ENCODE data around the gene DAPK2. TPM values are rescaled to one million over a fixed set of nuclear protein-coding genes. Genes with fewer than 3 reads are reported as not detected.

DAPK2 gene
- total RNA-seq, 4 donors from 2014 or later = 28.5 to 70.8 (median 52.7) TPM

DNA sequence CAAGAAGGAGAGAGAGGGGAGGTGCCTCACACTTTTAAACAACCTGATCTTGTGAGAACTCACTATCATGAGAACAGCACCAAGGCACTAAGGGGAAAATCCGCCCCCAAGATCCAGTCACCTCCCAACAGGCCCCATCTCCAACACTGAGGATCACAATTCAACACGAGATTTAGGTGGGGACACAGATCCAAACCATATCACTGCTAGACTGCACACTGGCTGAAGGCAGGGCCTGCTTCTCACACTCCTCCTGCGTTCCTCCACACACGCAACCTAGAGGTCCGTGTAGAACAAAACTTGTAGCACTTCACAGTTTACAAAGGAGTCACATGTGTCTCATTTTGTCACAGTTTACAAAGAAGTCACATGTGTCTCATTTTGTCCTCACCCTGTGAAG lies 97.8 kb downstream of the DAPK2 start:
- TF ChIP-seq POLR2A (IDR thresholded peaks at IDR 0.05) = no peak
- TF ChIP-seq, protein P1, sequence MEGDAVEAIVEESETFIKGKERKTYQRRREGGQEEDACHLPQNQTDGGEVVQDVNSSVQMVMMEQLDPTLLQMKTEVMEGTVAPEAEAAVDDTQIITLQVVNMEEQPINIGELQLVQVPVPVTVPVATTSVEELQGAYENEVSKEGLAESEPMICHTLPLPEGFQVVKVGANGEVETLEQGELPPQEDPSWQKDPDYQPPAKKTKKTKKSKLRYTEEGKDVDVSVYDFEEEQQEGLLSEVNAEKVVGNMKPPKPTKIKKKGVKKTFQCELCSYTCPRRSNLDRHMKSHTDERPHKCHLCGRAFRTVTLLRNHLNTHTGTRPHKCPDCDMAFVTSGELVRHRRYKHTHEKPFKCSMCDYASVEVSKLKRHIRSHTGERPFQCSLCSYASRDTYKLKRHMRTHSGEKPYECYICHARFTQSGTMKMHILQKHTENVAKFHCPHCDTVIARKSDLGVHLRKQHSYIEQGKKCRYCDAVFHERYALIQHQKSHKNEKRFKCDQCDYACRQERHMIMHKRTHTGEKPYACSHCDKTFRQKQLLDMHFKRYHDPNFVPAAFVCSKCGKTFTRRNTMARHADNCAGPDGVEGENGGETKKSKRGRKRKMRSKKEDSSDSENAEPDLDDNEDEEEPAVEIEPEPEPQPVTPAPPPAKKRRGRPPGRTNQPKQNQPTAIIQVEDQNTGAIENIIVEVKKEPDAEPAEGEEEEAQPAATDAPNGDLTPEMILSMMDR (IDR thresholded peaks at IDR 0.05 in 4 of 5, conservative IDR thresholded peaks at IDR 0.05 in 1 of 5) = no peak
- H3K9me3 ChIP-seq = no peaks in the 10 kb centered on the region
- H3K36me3 ChIP-seq = no peaks in the 10 kb centered on the region
- intact Hi-C loops (cut with DNase I; ENCODE audit: low total_unique reads) (no loop called here), in situ Hi-C loops (cut with MboI; ENCODE audit: low sequenced_read_pairs in 4 of 4) (loop anchor here in 1 of 4 donors (10.0 kb wide), 1 partner anchor 106 kb away; no protein-coding TSS in a partner anchor)
- H3K27ac ChIP-seq = peak overlapping the region in 3 of 4 donors; percentile 1 to 39 (median 22)
- no peak overlapping the region for H3K4me3 ChIP-seq
- ATAC-seq (no peak), DNase-seq (no peak)
- H3K27me3 ChIP-seq = no peaks in the 10 kb centered on the region
- H3K4me1 ChIP-seq = peaks cover 3% of the 10 kb centered on the region in 2 donors

DNA sequence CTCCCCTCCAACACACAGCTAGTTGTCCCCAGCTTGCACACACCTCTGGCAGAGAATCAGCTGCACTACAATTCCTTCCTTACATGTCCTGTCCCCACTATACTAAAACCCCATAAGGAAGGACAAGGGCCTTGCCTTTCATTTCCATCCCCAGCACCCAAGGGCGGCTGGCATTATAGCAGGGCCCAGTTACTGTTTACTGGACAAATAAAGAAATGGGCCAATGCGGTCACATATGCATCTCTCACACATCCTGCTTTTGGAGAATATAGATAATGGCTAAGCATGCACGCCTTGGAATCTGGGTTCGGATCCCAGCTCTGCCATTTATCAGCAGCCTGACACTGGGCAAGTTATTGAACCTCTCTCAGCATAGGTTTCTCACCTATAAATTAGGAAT lies 99.1 kb downstream of the DAPK2 start:
- in situ Hi-C loops (cut with MboI; ENCODE audit: low sequenced_read_pairs in 4 of 4) = loop anchor here in 1 of 4 donors (10.0 kb wide), 1 partner anchor 108 kb away; no protein-coding TSS in a partner anchor

DNA sequence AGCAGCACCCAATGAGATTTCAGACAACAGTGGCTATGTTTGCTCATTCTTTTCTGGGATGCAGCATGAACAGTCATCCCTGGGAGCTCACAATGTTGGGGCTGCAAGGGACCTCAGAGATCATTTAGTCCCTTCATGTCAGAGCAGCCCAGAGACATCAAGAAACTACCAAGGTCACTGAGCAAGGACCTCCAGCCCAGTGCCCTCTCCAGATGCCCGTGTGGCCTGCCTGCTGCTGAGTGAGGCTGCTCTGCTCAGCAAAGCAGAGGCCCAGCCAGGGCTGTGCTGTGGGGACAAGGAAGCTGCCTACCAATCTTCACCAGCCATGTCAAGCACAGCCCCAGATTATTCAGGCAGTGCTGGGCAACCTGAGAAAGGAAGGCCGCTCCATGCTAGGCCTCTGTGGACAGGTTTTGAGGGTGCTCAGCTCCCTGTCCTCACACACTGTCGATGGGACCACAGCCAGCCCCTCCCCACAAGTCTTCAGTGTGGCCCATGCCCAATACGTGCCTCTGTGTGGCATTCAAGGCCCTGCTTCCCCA lies 99.7 kb downstream of the DAPK2 start:
- no peaks in the 10 kb centered on the region for H3K9me3 ChIP-seq
- peaks cover 8 to 10% of the 10 kb centered on the region in 2 donors for H3K4me1 ChIP-seq
- no peaks in the 10 kb centered on the region for H3K27me3 ChIP-seq
- ATAC-seq (no peak), DNase-seq (no peak)
- H3K27ac ChIP-seq = peak overlapping the region in 3 of 4 donors; percentile 34 to 62 (median 42)
- no peak overlapping the region for H3K4me3 ChIP-seq
- H3K36me3 ChIP-seq = no peaks in the 10 kb centered on the region
- TF ChIP-seq, protein P1 (IDR thresholded peaks at IDR 0.05 in 4 of 5, conservative IDR thresholded peaks at IDR 0.05 in 1 of 5) = no peak
- no peak for TF ChIP-seq POLR2A (IDR thresholded peaks at IDR 0.05)
- in situ Hi-C loops (cut with MboI; ENCODE audit: low sequenced_read_pairs in 4 of 4) (loop anchor here in 1 of 4 donors (10.0 kb wide), 1 partner anchor 108 kb away; no protein-coding TSS in a partner anchor), intact Hi-C loops (cut with DNase I; ENCODE audit: low total_unique reads) (no loop called here)

More for the DNA sequence above, 99.1 kb downstream of the DAPK2 start:
- H3K27me3 ChIP-seq = no peaks in the 10 kb centered on the region
- peak overlapping the region in 1 of 4 donors; percentile 31 for H3K27ac ChIP-seq
- no peak overlapping the region for H3K4me3 ChIP-seq
- no peaks in the 10 kb centered on the region for H3K36me3 ChIP-seq
- TF ChIP-seq, protein P1 (IDR thresholded peaks at IDR 0.05 in 4 of 5, conservative IDR thresholded peaks at IDR 0.05 in 1 of 5) = no peak
- no peak for TF ChIP-seq POLR2A (IDR thresholded peaks at IDR 0.05)
- DNase-seq = no peak
- ATAC-seq = no peak
- intact Hi-C loops (cut with DNase I; ENCODE audit: low total_unique reads) = no loop called here
- peaks cover 5 to 6% of the 10 kb centered on the region in 2 donors for H3K4me1 ChIP-seq
- no peaks in the 10 kb centered on the region for H3K9me3 ChIP-seq

DNA sequence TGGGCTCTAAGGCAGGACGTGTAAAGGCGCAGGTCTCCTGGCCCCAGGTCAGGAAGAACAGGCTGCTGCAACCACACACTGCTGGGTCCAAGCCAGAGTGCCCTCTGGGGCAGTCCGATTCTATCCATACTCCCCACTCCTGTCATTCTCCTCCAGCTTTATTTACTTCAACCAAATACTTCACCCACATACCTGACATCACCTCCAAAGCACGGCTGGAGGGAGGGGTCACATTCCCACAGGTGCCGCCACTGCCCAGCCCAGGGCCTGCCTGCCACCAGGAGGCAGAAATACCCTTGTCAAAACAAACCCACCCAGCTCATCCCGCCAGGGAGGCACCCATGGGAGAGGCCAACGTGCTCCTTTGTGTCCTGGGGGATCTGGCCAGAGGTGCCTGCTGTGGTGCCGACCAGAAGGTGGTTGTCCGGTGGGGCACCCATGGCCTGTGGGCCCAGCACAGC lies 100.4 kb downstream of the DAPK2 start:
- peak overlapping the region; percentile 14 to 75 (median 48) for H3K27ac ChIP-seq
- in situ Hi-C loops (cut with MboI; ENCODE audit: low sequenced_read_pairs in 4 of 4) = loop anchor here in 1 of 4 donors (10.0 kb wide), 1 partner anchor 109 kb away; no protein-coding TSS in a partner anchor

More for the DNA sequence above, 100.4 kb downstream of the DAPK2 start:
- Histone ChIP-seq H3K36me3 (no peaks in the 10 kb centered on the region), H3K27me3 (no peaks in the 10 kb centered on the region), H3K4me3 (no peak overlapping the region), H3K9me3 (no peaks in the 10 kb centered on the region), H3K4me1 (peaks cover 16% of the 10 kb centered on the region in 2 donors)
- ATAC-seq = peak; percentile 3 to 40
- intact Hi-C loops (cut with DNase I; ENCODE audit: low total_unique reads) = loop anchor here (1.0 kb wide), 1 partner anchor 100 kb away; the partner anchor contains the start of gene DAPK2
- TF ChIP-seq, protein P1 (IDR thresholded peaks at IDR 0.05 in 4 of 5, conservative IDR thresholded peaks at IDR 0.05 in 1 of 5) = no peak
- TF ChIP-seq POLR2A (IDR thresholded peaks at IDR 0.05) = no peak
- DNase-seq = no peak
